IPS DF 19.7 (cell line): ENCODE results near the gene ADRA2C.

Source experiments
- DNase-seq: peaks from one replicate; pipeline ENCODE4 v3.0.0-alpha.2; 2013; ENCODE audit warnings: low read depth, low spot score

Gene ADRA2C

DNA sequence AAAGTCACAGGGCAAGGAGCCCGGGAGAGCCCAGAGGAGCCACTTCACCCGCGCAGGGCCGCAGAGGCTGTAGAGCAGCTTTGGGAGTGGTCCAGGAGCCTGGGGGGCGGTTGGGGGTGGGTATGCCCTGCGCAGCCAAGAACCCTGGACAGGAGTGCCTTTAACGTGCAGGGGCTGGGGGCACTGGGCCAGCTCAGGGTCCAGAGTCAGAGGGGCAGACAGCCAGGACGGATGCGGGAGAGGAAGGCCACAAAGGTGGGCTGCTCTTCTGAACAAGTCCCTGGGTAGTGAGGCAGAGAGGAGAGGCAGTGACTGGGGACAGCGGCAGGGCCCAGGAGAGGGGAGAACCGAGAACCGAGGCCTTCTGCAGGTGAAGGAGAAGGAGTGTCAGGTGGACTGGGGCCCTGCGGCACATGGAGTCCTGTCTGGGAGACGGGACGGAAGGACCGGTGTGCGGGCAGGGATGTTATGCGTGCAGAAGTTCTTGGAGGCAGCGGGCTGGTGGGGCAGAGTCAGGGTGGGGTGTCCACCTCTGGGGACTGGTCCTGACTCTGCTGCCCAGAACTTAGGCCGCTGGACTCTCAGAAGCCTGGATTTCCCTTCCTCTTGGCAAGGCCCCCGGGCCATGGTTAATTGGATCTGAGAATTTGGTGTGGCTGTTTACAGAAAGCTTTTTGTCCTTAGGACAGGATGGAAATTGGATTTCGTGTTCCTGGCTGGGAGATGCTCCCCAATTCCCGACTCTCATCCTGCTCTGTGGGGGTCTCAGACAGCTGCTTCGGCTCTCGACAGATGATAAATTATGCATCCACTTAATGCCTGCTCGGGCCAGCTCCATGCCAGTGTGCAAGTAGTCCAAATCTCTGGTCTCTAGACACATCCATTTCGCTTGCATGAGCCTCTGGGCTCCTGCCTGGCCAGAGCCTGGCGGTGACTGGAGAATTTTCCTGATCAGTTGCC, 31.9 kb downstream of the ADRA2C start:
- no peak for DNase-seq

- DNase-seq = no peak
These were observed 33.3 kb downstream of the ADRA2C start for GRCh38 chr4:3799496-3799895.

DNA sequence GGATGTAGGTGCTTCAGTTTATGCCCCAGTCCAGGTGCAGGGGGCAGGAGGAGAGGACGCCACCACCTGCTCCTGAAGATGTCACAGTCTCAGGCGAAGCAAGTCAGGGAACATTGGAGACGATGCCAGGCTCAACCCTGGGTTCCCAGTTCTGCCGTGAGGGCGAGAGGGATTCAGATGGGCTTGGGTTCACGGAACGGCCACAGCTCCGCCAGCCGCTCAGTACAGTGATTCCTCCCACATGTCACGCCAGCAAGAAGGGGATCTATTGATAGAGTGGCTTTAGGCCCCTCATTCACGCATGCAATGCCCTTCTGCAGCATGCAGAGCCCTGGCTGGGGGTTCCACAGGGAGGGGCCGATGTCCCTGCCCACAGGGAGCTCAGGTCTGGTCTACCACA, 34.2 kb downstream of the ADRA2C start:
- no peak for DNase-seq

- DNase-seq = no peak
These were observed 35.3 kb downstream of the ADRA2C start for GRCh38 chr4:3801521-3801920.

GRCh38 chr4:3801931-3802550, 35.9 kb downstream of the ADRA2C start:
- DNase-seq = no peak

- no peak for DNase-seq
These were observed 36.6 kb downstream of the ADRA2C start for GRCh38 chr4:3802571-3803474.

DNA sequence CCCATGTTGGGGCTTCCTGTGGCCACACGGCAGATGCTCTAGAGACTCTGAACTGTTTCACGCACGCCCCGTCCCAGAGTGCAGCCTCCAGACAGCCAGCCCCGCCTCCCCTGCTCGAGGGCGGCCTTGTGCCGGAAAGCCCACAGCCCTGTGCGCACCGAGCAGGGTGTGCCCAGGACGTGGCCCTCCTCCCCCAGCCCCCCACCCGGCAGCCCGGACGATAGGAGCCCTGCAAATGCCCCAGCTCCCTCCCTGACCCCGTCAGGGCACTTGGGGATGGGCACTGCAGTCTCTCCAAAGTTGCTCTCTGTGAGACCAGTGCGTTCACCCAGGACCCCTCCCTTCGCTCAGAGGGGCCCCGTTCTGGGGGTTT, 37.3 kb downstream of the ADRA2C start:
- no peak for DNase-seq

DNA sequence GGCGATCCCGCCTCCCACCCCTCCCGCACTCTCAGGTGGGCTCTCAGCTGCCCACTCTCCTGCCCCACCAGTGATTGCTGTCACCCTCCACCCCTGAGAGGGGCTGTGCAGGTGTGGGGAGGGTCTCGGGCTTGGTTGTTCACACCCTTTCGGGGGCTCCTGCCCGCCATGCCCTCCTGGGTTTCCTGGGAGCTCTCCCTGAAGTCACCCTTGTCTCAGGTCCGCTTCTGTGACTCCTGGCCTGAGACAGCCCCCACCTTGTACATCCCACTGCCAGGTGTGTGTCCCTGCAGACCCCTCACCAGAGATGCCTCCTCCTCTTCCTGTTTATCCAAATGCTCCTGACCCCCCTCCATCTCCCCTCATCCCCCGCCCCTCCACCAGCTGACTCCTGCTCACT, 37.8 kb downstream of the ADRA2C start:
- DNase-seq = no peak

DNA sequence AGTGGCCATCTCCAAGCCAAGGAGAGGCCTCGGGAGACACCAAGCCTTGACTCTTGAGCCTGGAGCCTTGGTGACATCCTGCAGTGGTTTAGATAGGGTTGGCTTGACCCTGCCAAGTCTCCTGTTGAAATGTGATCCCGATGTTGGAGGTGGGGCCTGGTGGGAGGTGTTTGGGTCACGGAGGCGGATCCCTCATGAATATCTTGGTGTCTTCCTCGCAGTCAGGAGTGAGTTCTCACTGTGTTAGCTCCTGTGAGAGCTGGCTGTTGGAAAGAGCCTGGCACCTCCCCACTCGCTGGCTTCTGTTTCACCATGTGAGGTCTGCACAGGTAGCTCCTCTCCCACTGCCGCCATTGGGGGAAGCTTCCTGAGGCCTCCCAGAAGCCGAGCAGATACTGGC, 38.8 kb downstream of the ADRA2C start:
- DNase-seq = no peak

DNA sequence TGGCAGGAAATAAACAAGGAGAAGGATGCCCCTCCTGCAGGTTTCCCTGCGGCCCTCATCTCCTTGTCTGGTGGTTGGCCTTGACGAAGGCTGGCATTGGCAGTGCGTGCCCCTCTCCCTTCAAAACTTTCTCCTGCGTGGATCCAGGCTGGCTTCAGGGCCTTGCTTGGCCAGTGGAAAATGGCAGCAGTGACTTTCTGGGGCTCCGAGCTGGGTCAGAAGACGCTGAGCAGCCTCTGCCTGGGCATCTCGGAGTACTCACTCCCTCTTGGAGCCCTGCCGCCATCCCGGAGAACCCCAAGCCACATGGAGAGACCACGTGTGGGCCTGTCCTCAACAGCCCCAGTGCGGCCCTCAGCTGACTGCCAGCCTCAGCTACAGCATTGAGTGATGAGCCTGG, 39.5 kb downstream of the ADRA2C start:
- DNase-seq = no peak

GRCh38 chr4:3807311-3807710, 41.1 kb downstream of the ADRA2C start:
- no peak for DNase-seq

DNA sequence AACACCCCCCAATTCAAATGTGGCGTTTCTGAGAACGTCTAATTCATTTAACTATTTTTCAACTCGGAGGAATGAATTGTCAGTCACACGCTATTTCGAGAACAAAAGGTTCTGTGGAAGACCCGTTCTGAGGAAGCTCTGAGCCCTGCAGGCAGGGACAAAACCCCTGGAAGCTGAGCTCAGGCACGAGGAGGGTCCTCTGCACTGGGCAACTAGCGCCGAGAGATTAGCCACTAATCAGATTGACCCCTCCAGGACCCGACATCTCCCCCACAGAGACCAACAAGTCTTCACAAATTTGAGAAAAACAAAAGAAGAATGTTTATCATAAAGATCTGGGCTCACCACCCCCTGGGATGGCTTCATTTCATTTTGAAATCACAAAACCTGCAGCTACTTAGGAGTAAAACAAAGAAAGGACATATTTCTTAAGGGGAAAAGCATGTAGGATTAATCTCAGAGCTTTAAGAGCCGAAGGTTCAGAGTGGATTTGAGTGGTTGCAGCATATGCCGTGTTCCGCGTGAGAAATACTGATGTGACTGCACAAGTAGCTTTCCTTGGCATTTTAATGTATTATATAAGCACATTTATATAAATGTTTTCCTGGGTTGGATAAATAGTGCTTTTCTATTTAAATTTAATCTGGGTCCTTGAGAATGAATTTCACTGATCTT, 41.8 kb downstream of the ADRA2C start:
- DNase-seq = no peak

DNA sequence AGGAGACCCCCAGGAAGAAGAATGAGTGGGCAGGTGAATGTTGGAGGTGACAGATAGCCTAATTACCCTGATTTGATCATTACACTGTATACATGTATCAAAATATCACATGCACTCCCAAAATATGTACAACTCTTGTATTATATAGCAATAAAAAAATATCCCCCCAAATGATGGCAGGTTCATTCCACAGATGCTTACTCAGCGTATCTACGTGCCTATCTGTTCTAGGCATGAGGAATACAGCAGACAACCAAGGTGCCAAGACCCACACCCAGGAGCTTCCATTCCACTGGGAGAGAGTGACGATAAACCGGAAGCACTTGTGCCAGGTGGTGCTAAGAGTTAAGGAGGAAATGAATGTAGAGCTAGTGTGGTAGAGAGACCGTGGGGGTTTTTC, 42.4 kb downstream of the ADRA2C start:
- no peak for DNase-seq

DNA sequence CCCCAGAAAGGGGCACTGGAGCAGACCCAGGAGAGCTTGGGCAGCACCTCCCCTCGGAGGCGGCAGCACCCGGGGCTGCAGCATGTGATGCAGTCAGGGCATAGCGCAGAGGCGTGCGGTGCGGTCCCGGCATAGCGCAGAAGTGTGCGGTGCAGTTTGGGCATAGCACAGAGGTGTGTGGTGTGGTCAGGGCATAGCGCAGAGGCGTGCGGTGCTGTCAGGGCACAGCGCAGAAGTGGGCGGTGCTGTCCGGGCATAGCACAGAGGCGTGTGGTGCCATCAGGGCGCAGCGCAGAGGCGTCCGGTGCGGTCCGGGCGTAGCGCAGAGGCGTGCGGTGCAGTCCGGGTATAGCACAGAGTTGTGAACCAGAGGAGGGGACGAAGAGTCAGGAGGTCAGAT, 42.8 kb downstream of the ADRA2C start:
- DNase-seq = no peak

- no peak for DNase-seq
These were observed 43.4 kb downstream of the ADRA2C start for GRCh38 chr4:3809451-3810110.

- no peak for DNase-seq
These were observed 44.0 kb downstream of the ADRA2C start for GRCh38 chr4:3810111-3810680.

GRCh38 chr4:3810796-3811485, 44.8 kb downstream of the ADRA2C start:
- DNase-seq = no peak

GRCh38 chr4:3811621-3812020, 45.4 kb downstream of the ADRA2C start:
- no peak for DNase-seq

- DNase-seq = no peak
These were observed 46.2 kb downstream of the ADRA2C start for GRCh38 chr4:3812211-3812934.
